IMR-90 (cell line): ENCODE data around the gene S100A11. TPM values are rescaled to one million over a fixed set of nuclear protein-coding genes. Genes with fewer than 3 reads are reported as not detected.

Experiments
- ATAC-seq: fragments of 200-7000 bp; cut with Tn5 transposase; 2 replicates; pipeline ENCODE4 v1.9.1; 2020; ENCODE audit warnings: low read depth, mild to moderate bottlenecking, moderate library complexity
- BruUV-seq: library from RNA; stranded (reverse); fragments of 400-500 nt; replicated peaks from 2 replicates; lab custom pipeline; 2021; lab: Mats Ljungman, UMichigan
- CTCF ChIA-PET: fragments of 300-600 bp; formaldehyde crosslinking; extraction: SDS; loops from one replicate; lab custom pipeline; 2021; ENCODE audit warnings: antibody characterized with exemption; lab: Yijun Ruan, JAX
- POLR2A ChIA-PET: fragments of 300-600 bp; sonication (Branson Sonifier 250); formaldehyde crosslinking; loops from one replicate; lab custom pipeline; 2022; ENCODE audit warnings: antibody characterized with exemption; ENCODE audit not compliant: unreplicated experiment; lab: Charles Lee
- DNase-seq: peaks from one replicate; pipeline ENCODE4 v3.0.0; 2013
- H2AFZ ChIP-seq: replicated peaks from 2 replicates; pipeline ENCODE3; 2013; ENCODE audit warnings: low read length, mild to moderate bottlenecking; ENCODE audit not compliant: poor library complexity
- H2AK5ac ChIP-seq: 2 replicates; pipeline ENCODE4 v1.6.1; 2013; ENCODE audit warnings: low read depth, low read length, inconsistent platforms
- H2AK9ac ChIP-seq: replicated peaks from 2 replicates; pipeline ENCODE3; 2013; ENCODE audit warnings: mild to moderate bottlenecking, low read depth, low read length, moderate library complexity; ENCODE audit not compliant: poor library complexity
- H2BK120ac ChIP-seq: 2 replicates; pipeline ENCODE4 v1.6.1; 2013; ENCODE audit warnings: low read depth, low read length, inconsistent platforms
- H2BK15ac ChIP-seq: 3 replicates; pipeline ENCODE4 v1.6.1; 2013; ENCODE audit warnings: low read depth, low read length, inconsistent platforms
- H2BK20ac ChIP-seq: 2 replicates; pipeline ENCODE4 v1.6.1; 2013; ENCODE audit warnings: low read depth, mild to moderate bottlenecking, inconsistent platforms, low read length, moderate library complexity
- H2BK5ac ChIP-seq: 2 replicates; pipeline ENCODE4 v1.6.1; 2013; ENCODE audit warnings: mild to moderate bottlenecking, low read depth, low read length, inconsistent platforms; ENCODE audit not compliant: poor library complexity, severe bottlenecking
- H3K14ac ChIP-seq: replicated peaks from 2 replicates; pipeline ENCODE4 v1.6.1; 2013; ENCODE audit warnings: low read depth, low read length, inconsistent platforms
- H3K18ac ChIP-seq: 2 replicates; pipeline ENCODE4 v1.6.1; 2013; ENCODE audit warnings: low read depth, low read length, control low read depth
- H3K23ac ChIP-seq: 2 replicates; pipeline ENCODE4 v1.6.1; 2013; ENCODE audit warnings: low read depth, low read length, inconsistent platforms
- H3K27ac ChIP-seq: 2 replicates; pipeline ENCODE4 v1.5.1; 2013; ENCODE audit warnings: mild to moderate bottlenecking, control low read depth, low read length; ENCODE audit not compliant: insufficient read depth
- H3K27me3 ChIP-seq: 2 replicates; pipeline ENCODE4 v1.6.1; 2013; ENCODE audit warnings: low read length; ENCODE audit not compliant: control insufficient read depth, insufficient read depth
- H3K36me3 ChIP-seq: 2 replicates; pipeline ENCODE4 v1.6.1; 2013; ENCODE audit warnings: low read length, mixed read lengths; ENCODE audit not compliant: control insufficient read depth, insufficient read depth
- H3K4ac ChIP-seq: 2 replicates; pipeline ENCODE4 v1.6.1; 2013; ENCODE audit warnings: low read depth, low read length, inconsistent platforms
- H3K4me1 ChIP-seq: 2 replicates; pipeline ENCODE4 v1.6.1; 2013; ENCODE audit warnings: low read length, mixed read lengths; ENCODE audit not compliant: control insufficient read depth, insufficient read depth
- H3K4me2 ChIP-seq: 2 replicates; pipeline ENCODE4 v1.6.1; 2013; ENCODE audit warnings: low read depth, mild to moderate bottlenecking, control low read depth, low read length, moderate library complexity
- H3K4me3 ChIP-seq: 2 replicates; pipeline ENCODE4 v1.5.1; 2013; ENCODE audit warnings: low read depth, mild to moderate bottlenecking, control low read depth, low read length, moderate library complexity; ENCODE audit not compliant: insufficient read depth
- H3K56ac ChIP-seq: 2 replicates; pipeline ENCODE4 v1.6.1; 2013; ENCODE audit warnings: low read length, inconsistent platforms; ENCODE audit not compliant: insufficient read depth; ENCODE audit errors: extremely low read depth
- H3K79me1 ChIP-seq, 2 experiments: 2 replicates each; pipeline ENCODE4 v1.6.1; 2013; ENCODE audit warnings: low read length in 2 of 2, inconsistent platforms in 1 of 2, low read depth in 1 of 2
- H3K9ac ChIP-seq: 2 replicates; pipeline ENCODE4 v1.6.1; 2013; ENCODE audit warnings: low read depth, low read length, control low read depth
- H3K9me1 ChIP-seq: 2 replicates; pipeline ENCODE4 v1.6.1; 2013; ENCODE audit warnings: low read length, inconsistent platforms; ENCODE audit not compliant: insufficient read depth
- H3K9me3 ChIP-seq: 2 replicates; pipeline ENCODE4 v1.6.1; 2013; ENCODE audit warnings: low read length; ENCODE audit not compliant: control insufficient read depth, insufficient read depth
- H4K20me1 ChIP-seq: 2 replicates; pipeline ENCODE4 v1.6.1; 2013; ENCODE audit warnings: low read length, inconsistent platforms; ENCODE audit not compliant: insufficient read depth
- H4K5ac ChIP-seq: 2 replicates; pipeline ENCODE4 v1.6.1; 2013; ENCODE audit warnings: mild to moderate bottlenecking, low read depth, low read length, control low read depth
- H4K8ac ChIP-seq, 2 experiments: 2 replicates each; pipeline ENCODE4 v1.6.1; 2013; ENCODE audit warnings: low read depth in 2 of 2, low read length in 2 of 2, control low read depth in 1 of 2, inconsistent platforms in 1 of 2
- H4K91ac ChIP-seq: 2 replicates; pipeline ENCODE4 v1.6.1; 2013; ENCODE audit warnings: low read depth, low read length, inconsistent platforms; ENCODE audit not compliant: insufficient read depth
- BHLHE40 ChIP-seq: fragments of 150-350 bp; IDR thresholded peaks from 2 replicates; pipeline ENCODE4 v1.6.1; 2016; ENCODE audit warnings: mild to moderate bottlenecking, low read depth, low read length
- CEBPB ChIP-seq: IDR thresholded peaks from 2 replicates; pipeline ENCODE4 v1.6.1; 2012; ENCODE audit warnings: low read depth, low read length, improper control_type of control experiment
- CHD1 ChIP-seq: IDR thresholded peaks from 2 replicates; pipeline ENCODE4 v1.6.1; 2012; ENCODE audit warnings: low read depth, low read length, improper control_type of control experiment
- CTCF ChIP-seq: conservative IDR thresholded peaks from 2 replicates; pipeline ENCODE4 v1.5.1; 2012; ENCODE audit warnings: mild to moderate bottlenecking, low read depth, low read length, improper control_type of control experiment
- FOS ChIP-seq: fragments of 150-350 bp; IDR thresholded peaks from 2 replicates; pipeline ENCODE4 v1.6.1; 2016; ENCODE audit warnings: low read depth, low read length
- MAFK ChIP-seq: IDR thresholded peaks from 2 replicates; pipeline ENCODE4 v1.6.1; 2012; ENCODE audit warnings: low read depth, low read length, improper control_type of control experiment
- MAZ ChIP-seq: IDR thresholded peaks from 2 replicates; pipeline ENCODE4 v1.6.1; 2012; ENCODE audit warnings: low read depth, mild to moderate bottlenecking, low read length, improper control_type of control experiment, moderate library complexity, borderline replicate concordance
- MXI1 ChIP-seq: IDR thresholded peaks from 2 replicates; pipeline ENCODE4 v1.6.1; 2012; ENCODE audit warnings: low read depth, mild to moderate bottlenecking, low read length, moderate library complexity, borderline replicate concordance
- NFE2L2 ChIP-seq: fragments of 150-350 bp; IDR thresholded peaks from 2 replicates; pipeline ENCODE4 v1.6.1; 2016; ENCODE audit warnings: low read depth, mild to moderate bottlenecking, low read length
- POLR2A ChIP-seq: IDR thresholded peaks from 2 replicates; pipeline ENCODE4 v1.6.1; 2012; ENCODE audit warnings: mild to moderate bottlenecking, low read depth, low read length
- RAD21 ChIP-seq: IDR thresholded peaks from 2 replicates; pipeline ENCODE4 v1.6.1; 2012; ENCODE audit warnings: low read length, improper control_type of control experiment
- RCOR1 ChIP-seq: IDR thresholded peaks from 2 replicates; pipeline ENCODE4 v1.6.1; 2012; ENCODE audit warnings: mild to moderate bottlenecking, low read length, improper control_type of control experiment; ENCODE audit not compliant: insufficient replicate concordance
- RFX5 ChIP-seq: IDR thresholded peaks from 2 replicates; pipeline ENCODE4 v1.8.0; 2012; ENCODE audit warnings: low read depth, mild to moderate bottlenecking, low read length, moderate library complexity
- SMC3 ChIP-seq: fragments of 150-350 bp; IDR thresholded peaks from 2 replicates; pipeline ENCODE4 v1.6.1; 2016; ENCODE audit warnings: low read depth, mild to moderate bottlenecking, antibody characterized with exemption, low read length, moderate library complexity
- WGBS, 2 experiments: methylation state at CpG; one replicate each; pipeline versions ENCODE4 v1.1.5 to v1.1.7; 2013; ENCODE audit warnings: missing lambda C conversion rate in 2 of 2; ENCODE audit not compliant: insufficient read length in 1 of 2; ENCODE audit errors: extremely low coverage in 2 of 2; 5-methylcytosine and 5-hydroxymethylcytosine counted together
- dilution Hi-C: fragments of 300-500 bp; cut with HindIII; formaldehyde crosslinking; loops from one replicate; pipeline ENCODE4 v1.14.3; 2018; ENCODE audit warnings: low sequenced_read_pairs; ENCODE audit not compliant: unreplicated experiment
- in situ Hi-C: fragments of 300-500 bp; cut with MboI; formaldehyde crosslinking; loops from 3 replicates; pipeline ENCODE4 v1.14.3; 2019; ENCODE audit warnings: low sequenced_read_pairs, inconsistent platforms, mixed read lengths
- intact Hi-C: fragments of 100-400 bp; cut with micrococcal nuclease; formaldehyde crosslinking; loops from 2 replicates; pipeline ENCODE4 v1.10.0; 2022
- polyA plus RNA-seq, 3 experiments: library from polyadenylated mRNA; depleted of rRNA; stranded (reverse); fragments of >200 nt; gene quantifications; 2 replicates each; pipeline ENCODE4 v1.2.3, GENCODE V29; 2012; ENCODE audit warnings: low replicate concordance in 1 of 3
- total RNA-seq: library from RNA; depleted of rRNA; stranded (reverse); fragments of >200 nt; gene quantifications from 2 replicates; pipeline ENCODE4 v1.2.3, GENCODE V29; 2012
- TF ChIP-seq, protein P1 (sequence below): fragments of 150-350 bp; IDR thresholded peaks from 2 replicates; pipeline ENCODE4 v1.6.1; 2017; ENCODE audit warnings: mild to moderate bottlenecking, antibody characterized with exemption, low read length, low read depth

Gene S100A11
- total and polyA plus RNA-seq, 2 of the 4 experiments (the other 2 are of a cell fraction) = 167 to 1,402 TPM

DNA sequence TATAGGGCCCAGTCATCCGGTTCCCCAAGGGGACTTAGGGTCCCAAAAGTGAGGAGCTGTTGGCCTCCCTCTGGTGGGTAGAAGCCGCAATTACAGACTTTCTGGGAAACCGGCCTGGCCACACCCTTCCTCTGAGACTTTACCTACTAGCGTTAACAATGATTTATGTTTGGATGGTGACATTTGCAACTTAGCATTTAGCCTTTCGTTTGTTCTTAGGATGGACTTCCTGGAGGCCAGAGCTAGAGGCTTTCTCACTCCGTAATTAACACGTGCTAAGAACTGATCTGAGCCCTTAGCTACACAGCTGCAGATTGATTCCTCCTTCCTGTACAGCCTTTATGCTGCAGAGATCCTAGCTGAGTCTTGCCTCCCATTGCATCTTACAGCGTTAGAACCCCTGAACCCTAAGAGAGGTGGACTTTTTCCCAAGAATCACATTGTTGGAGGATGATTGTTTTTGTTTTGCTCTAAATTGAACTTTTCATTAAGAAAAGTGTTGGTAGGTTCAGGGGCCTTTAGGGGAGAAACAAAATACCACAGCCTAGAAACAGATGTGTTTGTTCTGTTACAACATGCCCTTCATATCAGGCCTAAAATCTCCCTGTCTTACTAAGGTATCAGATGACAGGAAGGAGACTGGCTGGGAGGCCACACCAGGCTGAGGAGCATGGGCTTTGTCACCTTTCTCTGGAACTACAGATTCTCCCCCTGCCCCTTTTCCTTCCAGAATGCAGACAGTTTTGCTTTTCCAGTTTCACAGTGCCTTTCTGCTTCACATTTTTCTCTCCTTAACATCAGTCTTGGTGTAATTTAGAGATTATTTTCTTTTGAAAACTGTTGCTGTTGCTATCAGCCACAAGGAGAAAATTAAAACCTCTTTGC lies 1.9 kb downstream of the S100A11 start:
- Histone ChIP-seq H3K9me3 (no peaks in the 10 kb centered on the region), H4K91ac (peak overlapping the region; percentile 95), H3K4me3 (peak overlapping the region; percentile 77), H3K56ac (peak overlapping the region; percentile 99), H3K27ac (peak overlapping the region; percentile 97), H4K20me1 (peaks cover 27% of the 10 kb centered on the region), H3K18ac (peak overlapping the region; percentile 73), H3K4me1 (peaks cover 7% of the 10 kb centered on the region), H2AK9ac (peak overlapping the region; percentile 82), H3K4me2 (peak overlapping the region; percentile 96), H3K14ac (peak overlapping the region; percentile 99), H2BK20ac (no peak overlapping the region), H3K23ac (peak overlapping the region; percentile 89), H3K9ac (peak overlapping the region; percentile 98), H3K9me1 (peaks cover 3% of the 10 kb centered on the region; the same call in 1 of the 2 replicates), H3K36me3 (peaks cover 25% of the 10 kb centered on the region), H3K79me1 (peaks cover 20 to 33% of the 10 kb centered on the region in 2 experiments), H2AK5ac (peak overlapping the region; percentile 45; the same call in 1 of the 2 replicates), H2BK120ac (peak overlapping the region; percentile 15; the same call in 1 of the 2 replicates), H3K27me3 (peaks cover 3% of the 10 kb centered on the region), H2BK5ac (peak overlapping the region; percentile 90), H2BK15ac (peak overlapping the region; percentile 32; the same call in 1 of the 3 replicates), H3K4ac (peak overlapping the region; percentile 82), H2AFZ (no peak overlapping the region), H4K8ac (peak overlapping the region; percentile 79 to 95), H4K5ac (peak overlapping the region; percentile 85)
- POLR2A ChIA-PET = interaction anchor here (0.6 to 1.5 kb wide), 2 partner anchors 13 to 1831 kb away, joined by 3 read pairs; no protein-coding TSS in a partner anchor
- peak; percentile 59 for DNase-seq
- peak; percentile 35 for ATAC-seq
- WGBS, 2 experiments = 44% methylated on average over 3 of the region's 8 CpGs; no CpG with 5 or more reads in 1 of the 2 experiments
- intact Hi-C loops (no loop called here), dilution Hi-C loops (no loop called here), in situ Hi-C loops (no loop called here)
- BruUV-seq = no TSS peak
- CTCF ChIA-PET = interaction anchor here (1.0 to 1.4 kb wide), 3 partner anchors 11 to 18 kb away, joined by 3 to 5 read pairs (median 4); no protein-coding TSS in a partner anchor
- TF ChIP-seq BHLHE40 = no peak
- peak; percentile 60 for TF ChIP-seq CTCF
- no peak for TF ChIP-seq RFX5
- TF ChIP-seq, protein P1, sequence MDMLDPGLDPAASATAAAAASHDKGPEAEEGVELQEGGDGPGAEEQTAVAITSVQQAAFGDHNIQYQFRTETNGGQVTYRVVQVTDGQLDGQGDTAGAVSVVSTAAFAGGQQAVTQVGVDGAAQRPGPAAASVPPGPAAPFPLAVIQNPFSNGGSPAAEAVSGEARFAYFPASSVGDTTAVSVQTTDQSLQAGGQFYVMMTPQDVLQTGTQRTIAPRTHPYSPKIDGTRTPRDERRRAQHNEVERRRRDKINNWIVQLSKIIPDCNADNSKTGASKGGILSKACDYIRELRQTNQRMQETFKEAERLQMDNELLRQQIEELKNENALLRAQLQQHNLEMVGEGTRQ = no peak
- no peak for TF ChIP-seq RCOR1
- no peak for TF ChIP-seq CHD1
- TF ChIP-seq FOS = no peak
- peak; percentile 40; the same call in 1 of the 2 replicates for TF ChIP-seq SMC3
- no peak for TF ChIP-seq MXI1
- no peak; the same call in 1 of the 2 replicates for TF ChIP-seq POLR2A
- TF ChIP-seq RAD21 = peak; percentile 38; the same call in 1 of the 2 replicates
- no peak for TF ChIP-seq MAFK
- TF ChIP-seq MAZ = no peak
- TF ChIP-seq CEBPB = no peak
- no peak for TF ChIP-seq NFE2L2
